Naive thymus-derived CD4-positive, alpha-beta T cell (primary cell): Measurements from ENCODE around the gene XYLT2. TPM values are rescaled to one million over a fixed set of nuclear protein-coding genes. Genes with fewer than 3 reads are reported as not detected.
"Not testable (repeated sequence)": the region's sequence is repeated elsewhere in the genome, so short reads cannot be mapped to it uniquely, and the experiment has no call there.

ENCODE experiments used
- ATAC-seq: fragments of 150-1000 bp; cut with Tn5 transposase; 2 replicates; pipeline ENCODE4 v1.10.0; 2021; ENCODE audit warnings: mild to moderate bottlenecking, moderate library complexity
- CTCF ChIA-PET: fragments of 350-600 bp; sonication (Branson Sonifier 250); formaldehyde crosslinking; loops from one replicate; lab custom pipeline; 2021; ENCODE audit warnings: antibody characterized with exemption; lab: Charles Lee
- POLR2A ChIA-PET: fragments of 350-600 bp; sonication (Branson Sonifier 250); formaldehyde crosslinking; loops from one replicate; lab custom pipeline; 2021; ENCODE audit warnings: antibody characterized with exemption, inconsistent platforms; lab: Charles Lee
- DNase-seq, 9 donors: peaks; one replicate each; pipeline versions ENCODE4 v3.0.0 to v3.0.0-alpha.2; 2020 to 2022; ENCODE audit warnings: mixed read lengths in 1 of 9
- H3K27ac ChIP-seq: one replicate; pipeline ENCODE4 v1.7.0; 2013; ENCODE audit warnings: mild to moderate bottlenecking, low read depth, low read length, moderate library complexity
- H3K27me3 ChIP-seq, 2 donors: one replicate each; pipeline ENCODE4 v1.7.0; 2013; ENCODE audit warnings: low read length in 2 of 2, mild to moderate bottlenecking in 2 of 2, moderate library complexity in 2 of 2; ENCODE audit not compliant: control insufficient read depth in 2 of 2, insufficient read depth in 2 of 2
- H3K36me3 ChIP-seq, 3 experiments: 1 replicate in 2 of 3; 2 replicates in 1 of 3; pipeline ENCODE4 v1.7.0; 2013; ENCODE audit warnings: low read length in 3 of 3, mild to moderate bottlenecking in 3 of 3, moderate library complexity in 1 of 3; ENCODE audit not compliant: insufficient read depth in 3 of 3, control insufficient read depth in 2 of 3
- H3K4me1 ChIP-seq, 2 donors: one replicate each; pipeline ENCODE4 v1.7.0; 2013; ENCODE audit warnings: low read length in 2 of 2, mild to moderate bottlenecking in 2 of 2, moderate library complexity in 1 of 2; ENCODE audit not compliant: control insufficient read depth in 2 of 2, insufficient read depth in 2 of 2
- H3K4me3 ChIP-seq: 2 replicates; pipeline ENCODE4 v1.7.0; 2013; ENCODE audit warnings: mild to moderate bottlenecking, low read length
- H3K9me3 ChIP-seq, 3 experiments: 1 replicate in 2 of 3; 2 replicates in 1 of 3; pipeline ENCODE4 v1.7.0; 2013; ENCODE audit warnings: low read length in 3 of 3; ENCODE audit not compliant: control insufficient read depth in 2 of 3
- H3K27ac Mint-ChIP-seq, 9 donors: one replicate each; pipeline ENCODE4 v1.8.0; 2020 to 2022; ENCODE audit warnings: mixed read lengths in 9 of 9, mild to moderate bottlenecking in 8 of 9, moderate library complexity in 5 of 9, inconsistent platforms in 2 of 9
- H3K27me3 Mint-ChIP-seq, 5 donors: one replicate each; pipeline ENCODE4 v1.8.0; 2021 to 2022; ENCODE audit warnings: mixed read lengths in 5 of 5, mild to moderate bottlenecking in 1 of 5
- H3K36me3 Mint-ChIP-seq, 5 donors: one replicate each; pipeline ENCODE4 v1.8.0; 2020 to 2022; ENCODE audit warnings: mixed read lengths in 5 of 5, mild to moderate bottlenecking in 3 of 5, inconsistent platforms in 1 of 5
- H3K4me1 Mint-ChIP-seq, 7 donors: one replicate each; pipeline ENCODE4 v1.8.0; 2020 to 2022; ENCODE audit warnings: mixed read lengths in 7 of 7, mild to moderate bottlenecking in 3 of 7, inconsistent platforms in 1 of 7
- H3K4me3 Mint-ChIP-seq, 10 donors: one replicate each; pipeline ENCODE4 v1.8.0; 2020 to 2022; ENCODE audit warnings: mild to moderate bottlenecking in 10 of 10, mixed read lengths in 10 of 10, moderate library complexity in 6 of 10, inconsistent platforms in 2 of 10
- H3K9me3 Mint-ChIP-seq, 11 donors: one replicate each; pipeline ENCODE4 v1.8.0; 2020 to 2022; ENCODE audit warnings: mixed read lengths in 11 of 11, mild to moderate bottlenecking in 4 of 11, inconsistent platforms in 1 of 11, moderate library complexity in 1 of 11
- intact Hi-C, 2 donors: fragments of 100-400 bp; cut with micrococcal nuclease; formaldehyde crosslinking; loops; one replicate each; pipeline ENCODE4 v1.15.1; 2023
- polyA plus RNA-seq, 2 donors: library from polyadenylated mRNA; unstranded; fragments of 300-500 nt; fragmentation: Illumina TruSeq; gene quantifications; one replicate each; pipeline ENCODE4 v1.2.3, GENCODE V29; 2021
- total RNA-seq, 6 experiments: library from RNA in 5 of 6; stranded (reverse) in 5 of 6; gene quantifications; 1 replicate in 5 of 6; 2 replicates in 1 of 6; pipeline ENCODE4 v1.2.3 and lab custom pipeline; 2021 to 2026

XYLT2 gene
- total and polyA plus RNA-seq, 7 experiments from 2014 or later: 8.0 to 43.7 (median 25.0) TPM

GRCh38 chr17:50397111-50397918, 51.4 kb downstream of the XYLT2 start, which contains the start of gene LRRC59:
LRRC59 (minus strand) TSS chr17:50397523; CDS start chr17:50397317, 206 bp downstream.
- DNase-seq: peak; percentile 86 to 99 (median 93)
- Mint-ChIP-seq H3K27ac (peak within 1 kb of the TSS; percentile 83 to 96 (median 93)), H3K36me3 (peaks cover 11 to 27% (median 14%) of the 10 kb centered on the region in 5 donors), H3K4me3 (peak within 1 kb of the TSS; percentile 78 to 99 (median 92)), H3K27me3 (no peaks in the 10 kb centered on the region), H3K4me1 (peaks cover 21 to 47% (median 34%) of the 10 kb centered on the region in 7 donors), H3K9me3 (peaks cover 0 to 4% (median 0%) of the 10 kb centered on the region in 11 donors)
- peaks cover 15 to 18% of the 10 kb centered on the region in 2 donors for H3K4me1 ChIP-seq
- H3K9me3 ChIP-seq: no peaks in the 10 kb centered on the region
- ChIA-PET CTCF (interaction anchor here (0.7 to 5.0 kb wide), 14 partner anchors 9 to 303 kb away, joined by 3 to 44 read pairs (median 5); partner anchors contain the start of gene XYLT2), POLR2A (interaction anchor here (0.6 to 2.9 kb wide), 15 partner anchors 9 to 88 kb away, joined by 3 to 16 read pairs (median 6); partner anchors contain the start of genes ACSF2, EME1, MRPL27 and XYLT2)
- intact Hi-C loops: loop anchor here (1.0 to 10.0 kb wide), 10 partner anchors 24 to 307 kb away; partner anchors contain the start of genes ACSF2 (in 2 of the 2), EME1 (in 2 of the 2), MRPL27 (in 2 of the 2) and ANKRD40 (in 1 of the 2)
- H3K27me3 ChIP-seq: no peaks in the 10 kb centered on the region
- H3K4me3 ChIP-seq: peak within 1 kb of the TSS; percentile 69
- peak within 1 kb of the TSS; percentile 93 for H3K27ac ChIP-seq
- peak; percentile 100 for ATAC-seq
- H3K36me3 ChIP-seq: peaks cover 2 to 34% (median 3%) of the 10 kb centered on the region in 3 experiments

GRCh38 chr17:50397919-50398285, 52.0 kb downstream of the XYLT2 start:
- Histone ChIP-seq H3K36me3 (peaks cover 0 to 28% (median 2%) of the 10 kb centered on the region in 3 experiments), H3K27me3 (no peaks in the 10 kb centered on the region), H3K27ac (peak overlapping the region; percentile 93), H3K4me3 (peak overlapping the region; percentile 69), H3K4me1 (peaks cover 15 to 18% of the 10 kb centered on the region in 2 donors), H3K9me3 (no peaks in the 10 kb centered on the region)
- Mint-ChIP-seq H3K4me1 (peaks cover 21 to 43% (median 34%) of the 10 kb centered on the region in 7 donors), H3K4me3 (peak overlapping the region; percentile 78 to 99 (median 92)), H3K36me3 (peaks cover 11 to 24% (median 12%) of the 10 kb centered on the region in 5 donors), H3K27me3 (no peaks in the 10 kb centered on the region), H3K9me3 (peaks cover 0 to 4% (median 0%) of the 10 kb centered on the region in 11 donors), H3K27ac (peak overlapping the region; percentile 82 to 96 (median 89))
- ChIA-PET CTCF (interaction anchor here (0.7 to 5.0 kb wide), 14 partner anchors 10 to 304 kb away, joined by 3 to 44 read pairs (median 4); partner anchors contain the start of gene XYLT2), POLR2A (interaction anchor here (0.6 to 2.9 kb wide), 12 partner anchors 9 to 82 kb away, joined by 3 to 16 read pairs (median 6); partner anchors contain the start of genes ACSF2, EME1, MRPL27 and XYLT2)
- ATAC-seq (no peak), DNase-seq (no peak)
- intact Hi-C loops: loop anchor here (1.0 to 10.0 kb wide), 10 partner anchors 23 to 307 kb away; partner anchors contain the start of genes ACSF2 (in 2 of the 2), EME1 (in 2 of the 2), MRPL27 (in 2 of the 2) and ANKRD40 (in 1 of the 2)

- H3K27me3 ChIP-seq, ATAC-seq, H3K9me3 ChIP-seq, H3K9me3 Mint-ChIP-seq, H3K27ac ChIP-seq, H3K4me3 ChIP-seq, DNase-seq, H3K27me3 Mint-ChIP-seq: not testable (repeated sequence)
- ChIA-PET CTCF (interaction anchor here (0.9 to 5.0 kb wide), 3 partner anchors 36 to 254 kb away, joined by 3 to 44 read pairs (median 4); partner anchors contain the start of gene XYLT2), POLR2A (interaction anchor here (2.0 to 2.9 kb wide), 5 partner anchors 25 to 53 kb away, joined by 6 to 16 read pairs (median 15); partner anchors contain the start of genes ACSF2, EME1, MRPL27 and XYLT2)
- Mint-ChIP-seq H3K4me3 (peak overlapping the region in 7 of 10 donors; percentile 51 to 99 (median 87)), H3K27ac (peak overlapping the region in 1 of 9 donors; percentile 18), H3K36me3 (peaks cover 4 to 18% (median 5%) of the 10 kb centered on the region in 5 donors), H3K4me1 (peaks cover 21 to 39% (median 29%) of the 10 kb centered on the region in 7 donors)
- intact Hi-C loops: loop anchor here (5.0 to 10.0 kb wide), 2 partner anchors 36 to 306 kb away; partner anchors contain the start of gene ANKRD40 (in 1 of the 2)
- H3K4me1 ChIP-seq: peaks cover 15 to 18% of the 10 kb centered on the region in 2 donors
- H3K36me3 ChIP-seq: peaks cover 0 to 21% (median 2%) of the 10 kb centered on the region in 3 experiments
Observed at GRCh38 chr17:50398672-50399071, 52.7 kb downstream of the XYLT2 start.

- H3K27me3 ChIP-seq, POLR2A ChIA-PET, ATAC-seq, H3K9me3 Mint-ChIP-seq, H3K4me3 ChIP-seq, H3K27me3 Mint-ChIP-seq, H3K4me3 Mint-ChIP-seq, H3K9me3 ChIP-seq, H3K27ac ChIP-seq, DNase-seq: not testable (repeated sequence)
- CTCF ChIA-PET: interaction anchor here (5.0 kb wide), 1 partner anchor 37 kb away, joined by 44 read pairs; no protein-coding TSS in a partner anchor
- intact Hi-C loops: loop anchor here (5.0 to 10.0 kb wide), 2 partner anchors 37 to 305 kb away; partner anchors contain the start of gene ANKRD40 (in 1 of the 2)
- Histone ChIP-seq H3K4me1 (peaks cover 15 to 18% of the 10 kb centered on the region in 2 donors), H3K36me3 (peaks cover 0 to 11% (median 0%) of the 10 kb centered on the region in 3 experiments)
- Mint-ChIP-seq H3K27ac (peak overlapping the region in 1 of 9 donors; percentile 49), H3K4me1 (peaks cover 16 to 32% (median 23%) of the 10 kb centered on the region in 7 donors), H3K36me3 (peaks cover 0 to 11% (median 0%) of the 10 kb centered on the region in 5 donors)
Observed at GRCh38 chr17:50399591-50399990, 53.7 kb downstream of the XYLT2 start.

GRCh38 chr17:50405351-50405750, 59.4 kb downstream of the XYLT2 start:
- ATAC-seq, H3K36me3 Mint-ChIP-seq, POLR2A ChIA-PET, H3K27ac ChIP-seq, H3K27me3 ChIP-seq, H3K4me3 ChIP-seq, DNase-seq, H3K4me1 ChIP-seq, H3K36me3 ChIP-seq, H3K9me3 Mint-ChIP-seq, H3K9me3 ChIP-seq, H3K4me1 Mint-ChIP-seq, intact Hi-C loops, H3K27ac Mint-ChIP-seq, CTCF ChIA-PET, H3K4me3 Mint-ChIP-seq: not testable (repeated sequence)
- peaks cover 6 to 28% (median 10%) of the 10 kb centered on the region in 5 donors for H3K27me3 Mint-ChIP-seq

- CTCF ChIA-PET: no interaction called here
Observed at GRCh38 chr17:50406578-50406977, 60.7 kb downstream of the XYLT2 start.

More at GRCh38 chr17:50406578-50406977, 60.7 kb downstream of the XYLT2 start:
- Histone ChIP-seq H3K27ac (no peak overlapping the region), H3K9me3 (no peaks in the 10 kb centered on the region), H3K4me1 (no peaks in the 10 kb centered on the region), H3K27me3 (no peaks in the 10 kb centered on the region), H3K36me3 (no peaks in the 10 kb centered on the region), H3K4me3 (no peak overlapping the region)
- Mint-ChIP-seq H3K27me3 (peaks cover 6 to 30% (median 10%) of the 10 kb centered on the region in 5 donors), H3K27ac (no peak overlapping the region), H3K4me1 (peaks cover 0 to 2% (median 0%) of the 10 kb centered on the region in 7 donors), H3K36me3 (no peaks in the 10 kb centered on the region), H3K9me3 (no peaks in the 10 kb centered on the region), H3K4me3 (no peak overlapping the region)
- DNase-seq: no peak
- no peak for ATAC-seq
- intact Hi-C loops: no loop called here
- POLR2A ChIA-PET: interaction anchor here (0.7 kb wide), 1 partner anchor 9 kb away, joined by 3 read pairs; no protein-coding TSS in a partner anchor
